MM.1S (cell line): Measurements from ENCODE around the gene IMPA2.

Experiments used
- DNase-seq: peaks from one replicate; pipeline ENCODE4 v3.0.0-alpha.2; 2015
- H2AFZ ChIP-seq: fragments of 300-600 bp; sonication (generic); 2 replicates; pipeline ENCODE4 v1.6.0; 2016; ENCODE audit warnings: antibody characterized with exemption, low read length
- H3F3A ChIP-seq: fragments of 300-600 bp; sonication (generic); 2 replicates; pipeline ENCODE4 v1.6.1; 2016; ENCODE audit warnings: mild to moderate bottlenecking, antibody characterized with exemption, low read length, moderate library complexity, mixed read lengths; ENCODE audit not compliant: insufficient read depth
- H3K27ac ChIP-seq: fragments of 300-600 bp; sonication (generic); 2 replicates; pipeline ENCODE4 v1.5.1; 2016; ENCODE audit warnings: mild to moderate bottlenecking, low read length
- H3K27me3 ChIP-seq: fragments of 300-600 bp; sonication (generic); replicated peaks from 2 replicates; pipeline ENCODE4 v1.6.0; 2016; ENCODE audit warnings: low read length; ENCODE audit not compliant: insufficient read depth
- H3K36me3 ChIP-seq: fragments of 300-600 bp; sonication (generic); replicated peaks from 2 replicates; pipeline ENCODE4 v1.6.1; 2016; ENCODE audit warnings: mild to moderate bottlenecking, low read length, mixed read lengths; ENCODE audit not compliant: insufficient read depth
- H3K4me1 ChIP-seq: fragments of 300-600 bp; sonication (generic); 2 replicates; pipeline ENCODE4 v1.6.1; 2016; ENCODE audit warnings: low read length, mixed read lengths
- H3K4me2 ChIP-seq: fragments of 300-600 bp; sonication (generic); 2 replicates; pipeline ENCODE4 v1.6.0; 2016; ENCODE audit warnings: low read depth, low read length
- H3K4me3 ChIP-seq: fragments of 300-600 bp; sonication (generic); 2 replicates; pipeline ENCODE4 v1.5.1; 2016; ENCODE audit warnings: low read length, mixed read lengths
- H3K79me2 ChIP-seq: fragments of 300-600 bp; sonication (generic); 2 replicates; pipeline ENCODE4 v1.6.1; 2016; ENCODE audit warnings: mixed run types, low read length, mixed read lengths
- H3K9ac ChIP-seq: fragments of 300-600 bp; sonication (generic); 2 replicates; pipeline ENCODE4 v1.6.1; 2016; ENCODE audit warnings: low read length, mixed read lengths
- H3K9me2 ChIP-seq: fragments of 300-600 bp; sonication (generic); replicated peaks from 2 replicates; pipeline ENCODE4 v1.6.1; 2016; ENCODE audit warnings: mild to moderate bottlenecking, low read length, mixed read lengths; ENCODE audit not compliant: insufficient read depth
- H3K9me3 ChIP-seq: fragments of 300-600 bp; sonication (generic); replicated peaks from 2 replicates; pipeline ENCODE4 v1.6.1; 2016; ENCODE audit warnings: mild to moderate bottlenecking, low read length, mixed read lengths; ENCODE audit not compliant: insufficient read depth
- H4K20me1 ChIP-seq: fragments of 300-600 bp; sonication (generic); 2 replicates; pipeline ENCODE4 v1.6.1; 2016; ENCODE audit warnings: mild to moderate bottlenecking, low read length, moderate library complexity, mixed read lengths; ENCODE audit not compliant: insufficient read depth
- CTCF ChIP-seq: fragments of 300-600 bp; sonication (generic); IDR thresholded peaks from 2 replicates; pipeline ENCODE4 v1.5.1; 2016; ENCODE audit warnings: antibody characterized with exemption, low read length, mixed read lengths
- EZH2 ChIP-seq: fragments of 300-600 bp; sonication (generic); optimal IDR thresholded peaks from 2 replicates; pipeline ENCODE3; 2017; ENCODE audit warnings: low read depth, mild to moderate bottlenecking, antibody characterized with exemption, low read length, mixed read lengths
- EZH2phosphoT487 ChIP-seq: fragments of 300-600 bp; sonication (generic); IDR thresholded peaks from 2 replicates; pipeline ENCODE4 v1.6.1; 2018; ENCODE audit warnings: antibody characterized with exemption, low read length

IMPA2 gene

DNA sequence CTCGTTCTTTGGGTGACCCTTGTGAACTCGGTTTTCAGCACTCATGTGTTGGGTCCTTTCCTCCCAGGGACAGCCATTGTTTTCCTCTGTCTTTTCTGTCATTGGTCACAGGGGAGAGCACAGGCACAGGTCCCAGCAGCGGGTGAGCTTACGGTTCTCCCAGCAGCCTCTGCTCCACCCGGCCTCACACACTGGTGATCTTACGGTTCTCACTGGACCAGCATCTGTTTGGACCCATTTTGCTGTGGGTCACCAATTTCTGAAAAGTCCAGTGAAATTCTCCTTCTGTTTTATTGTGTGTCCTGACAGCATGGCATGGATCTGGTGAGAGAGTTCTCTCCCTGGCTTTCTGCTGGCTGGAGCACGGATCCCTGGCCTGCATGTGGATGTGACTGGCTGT lies 62.5 kb downstream of the IMPA2 start:
- Histone ChIP-seq H3K9ac (no peak overlapping the region), H3K79me2 (no peaks in the 10 kb centered on the region), H3K27me3 (no peaks in the 10 kb centered on the region), H4K20me1 (no peaks in the 10 kb centered on the region), H3F3A (no peaks in the 10 kb centered on the region), H3K4me1 (peaks cover 7% of the 10 kb centered on the region), H2AFZ (no peak overlapping the region), H3K4me2 (no peak overlapping the region), H3K4me3 (no peak overlapping the region), H3K9me2 (no peaks in the 10 kb centered on the region), H3K36me3 (no peaks in the 10 kb centered on the region), H3K27ac (no peak overlapping the region), H3K9me3 (no peaks in the 10 kb centered on the region)
- no peak for DNase-seq
- no peak for TF ChIP-seq CTCF
- TF ChIP-seq EZH2phosphoT487: no peak
- no peak for TF ChIP-seq EZH2

DNA sequence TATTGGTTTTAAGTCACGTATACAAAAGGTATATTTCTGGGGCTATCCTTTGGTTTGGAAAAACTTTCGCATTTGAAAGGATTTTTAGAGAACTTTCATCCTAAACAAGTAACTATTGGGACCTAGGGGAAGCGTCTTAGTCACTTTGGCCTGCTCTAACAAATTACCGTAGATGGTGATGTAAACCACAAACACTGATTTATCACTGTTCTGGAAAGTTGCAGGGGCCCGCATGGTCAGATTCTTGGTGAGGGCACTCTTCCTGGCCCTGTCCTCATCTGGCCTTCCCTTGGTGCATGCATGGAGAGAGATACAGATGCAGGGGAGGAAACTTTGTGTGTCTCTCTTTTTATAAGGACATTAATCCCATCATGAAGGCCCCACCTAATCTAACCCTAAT lies 63.3 kb downstream of the IMPA2 start:
- no peak overlapping the region for H3K9ac ChIP-seq
- TF ChIP-seq EZH2phosphoT487 (no peak), CTCF (no peak), EZH2 (no peak)

GRCh38 chr18:12046046-12046750 lies 64.9 kb downstream of the IMPA2 start:
- Histone ChIP-seq H2AFZ (no peak overlapping the region), H3K27ac (no peak overlapping the region), H3K4me2 (no peak overlapping the region), H3K79me2 (no peaks in the 10 kb centered on the region), H3K27me3 (no peaks in the 10 kb centered on the region), H4K20me1 (no peaks in the 10 kb centered on the region), H3K4me3 (no peak overlapping the region), H3K9me2 (no peaks in the 10 kb centered on the region), H3K4me1 (peaks cover 28% of the 10 kb centered on the region), H3F3A (peaks cover 16% of the 10 kb centered on the region), H3K9me3 (no peaks in the 10 kb centered on the region), H3K36me3 (no peaks in the 10 kb centered on the region), H3K9ac (no peak overlapping the region)
- TF ChIP-seq EZH2 (no peak), CTCF (no peak), EZH2phosphoT487 (no peak)
- DNase-seq: no peak

More for the DNA sequence above, 63.3 kb downstream of the IMPA2 start:
- no peak overlapping the region for H3K4me2 ChIP-seq
- no peak for DNase-seq
- no peaks in the 10 kb centered on the region for H3K9me3 ChIP-seq
- H2AFZ ChIP-seq: no peak overlapping the region
- H3K27me3 ChIP-seq: no peaks in the 10 kb centered on the region
- H3K4me1 ChIP-seq: peaks cover 14% of the 10 kb centered on the region
- H3K36me3 ChIP-seq: no peaks in the 10 kb centered on the region
- H3K4me3 ChIP-seq: no peak overlapping the region
- no peak overlapping the region for H3K27ac ChIP-seq
- H4K20me1 ChIP-seq: no peaks in the 10 kb centered on the region
- no peaks in the 10 kb centered on the region for H3K9me2 ChIP-seq
- H3F3A ChIP-seq: peaks cover 5% of the 10 kb centered on the region; the same call in 1 of the 2 replicates
- H3K79me2 ChIP-seq: no peaks in the 10 kb centered on the region
